HepG2 (cell line): ENCODE results near the gene SCARF1. TPM values are rescaled to one million over a fixed set of nuclear protein-coding genes. Genes with fewer than 3 reads are reported as not detected.
A peak's percentile ranks its signal among the peaks of the same experiment; 100 is the strongest.

Experiments used
- BRD4 ChIP-seq: sonication (generic); formaldehyde crosslinking; IDR thresholded peaks from 2 replicates; pipeline ENCODE4 v1.4.0; 2020; ENCODE audit warnings: missing genetic modification reagents
- GZF1 ChIP-seq: sonication (generic); formaldehyde crosslinking; IDR thresholded peaks from 2 replicates; pipeline ENCODE4 v1.5.1; 2020; ENCODE audit warnings: mild to moderate bottlenecking, missing genetic modification reagents
- JARID2 ChIP-seq: sonication (generic); formaldehyde crosslinking; IDR thresholded peaks from 2 replicates; pipeline ENCODE4 v1.8.1; 2023; ENCODE audit warnings: missing genetic modification reagents, inconsistent platforms; ENCODE audit not compliant: insufficient replicate concordance
- JDP2 ChIP-seq: sonication (generic); formaldehyde crosslinking; IDR thresholded peaks from 2 replicates; pipeline ENCODE4 v1.8.1; 2022; ENCODE audit warnings: missing genetic modification reagents, borderline replicate concordance
- KDM2A ChIP-seq: sonication (generic); formaldehyde crosslinking; IDR thresholded peaks from 2 replicates; pipeline ENCODE4 v1.4.0; 2020; ENCODE audit warnings: low read depth, missing genetic modification reagents, borderline replicate concordance
- MIER3 ChIP-seq: IDR thresholded peaks from 2 replicates; pipeline ENCODE4 v1.6.1; 2016; ENCODE audit warnings: missing compliant biosample characterization, borderline replicate concordance
- MTF2 ChIP-seq: sonication (generic); formaldehyde crosslinking; IDR thresholded peaks from 2 replicates; pipeline ENCODE4 v1.5.0; 2020; ENCODE audit warnings: missing genetic modification reagents, borderline replicate concordance
- POLR2AphosphoS5 ChIP-seq: IDR thresholded peaks from 2 replicates; pipeline ENCODE4 v1.6.1; 2012; ENCODE audit warnings: low read depth, low read length
- SIN3A ChIP-seq: IDR thresholded peaks from 2 replicates; pipeline ENCODE4 v1.6.1; 2011; ENCODE audit warnings: low read depth, mild to moderate bottlenecking, control low read depth, low read length, borderline replicate concordance
- STAT5B ChIP-seq: sonication (generic); formaldehyde crosslinking; IDR thresholded peaks from 2 replicates; pipeline ENCODE4 v1.4.0; 2020; ENCODE audit warnings: missing genetic modification reagents
- YEATS4 ChIP-seq: sonication (generic); formaldehyde crosslinking; IDR thresholded peaks from 2 replicates; pipeline ENCODE4 v1.4.0; 2020; ENCODE audit warnings: missing genetic modification reagents, borderline replicate concordance
- ZNF296 ChIP-seq: sonication (generic); formaldehyde crosslinking; conservative IDR thresholded peaks from 2 replicates; pipeline ENCODE4 v1.5.0; 2020; ENCODE audit warnings: mild to moderate bottlenecking, missing genetic modification reagents
- ZNF672 ChIP-seq: sonication (generic); formaldehyde crosslinking; IDR thresholded peaks from 2 replicates; pipeline ENCODE4 v1.8.1; 2022; ENCODE audit warnings: missing genetic modification reagents
- polyA plus RNA-seq, 8 experiments: library from polyadenylated mRNA; depleted of rRNA in 3 of 8; stranded (reverse) in 7 of 8; unstranded in 1 of 8; fragments of >200 nt; fragmentation: Illumina TruSeq in 4 of 8; extraction: Trizol in 4 of 8; gene quantifications; 2 replicates each; pipeline versions ENCODE4 v1.2.1 to v1.2.3, GENCODE V29; 2011 to 2016; ENCODE audit warnings: low read depth in 4 of 8, missing spikeins in 1 of 8, mixed read lengths in 1 of 8; ENCODE audit not compliant: insufficient read depth in 1 of 8
- total RNA-seq, 5 experiments: library from RNA; depleted of rRNA; stranded (reverse); fragments of >200 nt; fragmentation: Illumina TruSeq; extraction: Trizol; gene quantifications; 2 replicates each; pipeline ENCODE4 v1.2.3, GENCODE V29; 2016; ENCODE audit warnings: low read depth in 1 of 5
- TF ChIP-seq, protein P1 (sequence below): sonication (generic); formaldehyde crosslinking; IDR thresholded peaks from 2 replicates; pipeline ENCODE4 v1.4.0; 2020; ENCODE audit warnings: missing genetic modification reagents
- TF ChIP-seq, protein P2 (sequence below): sonication (generic); formaldehyde crosslinking; IDR thresholded peaks from 2 replicates; pipeline ENCODE4 v1.4.0; 2020; ENCODE audit warnings: low read depth, mild to moderate bottlenecking, missing genetic modification reagents
- TF ChIP-seq, protein P3 (sequence below): sonication (generic); formaldehyde crosslinking; IDR thresholded peaks from 2 replicates; pipeline ENCODE4 v1.8.0; 2022; ENCODE audit warnings: mild to moderate bottlenecking, missing genetic modification reagents; ENCODE audit not compliant: insufficient replicate concordance
- TF ChIP-seq, protein P4 (sequence below), 2 experiments: fragments of 450-650 bp in 1 of 2; sonication (generic) in 1 of 2; formaldehyde crosslinking; IDR thresholded peaks; 2 replicates each; pipeline versions ENCODE4 v1.5.0 to v1.8.0; 2020 to 2022; ENCODE audit warnings: mild to moderate bottlenecking in 1 of 2, missing genetic modification reagents in 1 of 2
- TF ChIP-seq, protein P5 (sequence below): sonication (generic); formaldehyde crosslinking; IDR thresholded peaks from 2 replicates; pipeline ENCODE4 v1.4.0; 2020; ENCODE audit warnings: missing genetic modification reagents
- TF ChIP-seq, protein P6 (sequence below): sonication (generic); formaldehyde crosslinking; IDR thresholded peaks from 2 replicates; pipeline ENCODE4 v1.8.1; 2023; ENCODE audit warnings: mild to moderate bottlenecking, missing genetic modification reagents, borderline replicate concordance

Gene SCARF1
- total and polyA plus RNA-seq, 2 of the 13 experiments (the other 11 are each of a cell fraction or from before 2014, with no cell fraction given): 0.24 to 0.71 TPM

DNA sequence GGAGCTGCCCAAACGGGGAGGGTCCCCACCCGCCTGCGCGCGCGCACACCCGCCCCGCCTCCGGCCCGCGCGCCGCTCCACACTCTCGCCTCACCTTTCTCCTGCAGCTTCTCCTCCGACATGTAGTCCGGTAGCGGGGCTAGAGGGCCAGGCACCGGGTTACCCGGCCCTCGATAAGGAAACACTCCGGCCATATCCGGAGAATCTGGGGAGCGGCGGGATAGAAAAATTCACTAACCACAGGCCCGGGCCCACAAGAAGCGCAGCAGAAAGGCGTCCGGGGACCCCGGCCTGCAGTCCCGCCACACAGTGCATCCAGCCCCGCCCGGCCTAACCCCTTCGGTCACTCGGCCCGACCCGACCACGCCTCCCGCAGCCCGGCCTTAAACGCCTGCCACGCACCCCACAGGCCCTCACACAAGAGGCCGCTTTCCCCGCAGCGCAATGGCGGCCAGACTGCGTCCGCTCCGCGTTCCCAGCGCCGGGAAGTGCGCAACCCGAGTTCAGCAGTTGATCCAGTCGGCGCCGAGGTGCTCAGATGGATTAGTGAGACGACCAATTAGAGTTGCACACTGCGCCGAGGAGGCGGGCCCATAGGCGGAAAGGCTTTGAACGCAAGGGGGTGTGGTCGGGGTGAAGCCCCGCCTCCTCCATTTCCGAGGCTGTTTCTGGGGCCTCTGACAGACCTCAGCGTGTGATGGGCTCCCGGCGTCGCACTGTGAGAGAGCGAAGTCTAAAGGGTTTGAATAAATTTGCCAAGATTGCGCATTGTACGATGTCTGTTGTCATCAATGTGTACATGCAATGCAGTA, 39.1 kb upstream of the SCARF1 start, which contains the start of gene PRPF8 (continued):
- TF ChIP-seq, protein P1, sequence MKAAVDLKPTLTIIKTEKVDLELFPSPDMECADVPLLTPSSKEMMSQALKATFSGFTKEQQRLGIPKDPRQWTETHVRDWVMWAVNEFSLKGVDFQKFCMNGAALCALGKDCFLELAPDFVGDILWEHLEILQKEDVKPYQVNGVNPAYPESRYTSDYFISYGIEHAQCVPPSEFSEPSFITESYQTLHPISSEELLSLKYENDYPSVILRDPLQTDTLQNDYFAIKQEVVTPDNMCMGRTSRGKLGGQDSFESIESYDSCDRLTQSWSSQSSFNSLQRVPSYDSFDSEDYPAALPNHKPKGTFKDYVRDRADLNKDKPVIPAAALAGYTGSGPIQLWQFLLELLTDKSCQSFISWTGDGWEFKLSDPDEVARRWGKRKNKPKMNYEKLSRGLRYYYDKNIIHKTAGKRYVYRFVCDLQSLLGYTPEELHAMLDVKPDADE (CRISPR knock-in tag): no peak
- TF ChIP-seq, protein P2, sequence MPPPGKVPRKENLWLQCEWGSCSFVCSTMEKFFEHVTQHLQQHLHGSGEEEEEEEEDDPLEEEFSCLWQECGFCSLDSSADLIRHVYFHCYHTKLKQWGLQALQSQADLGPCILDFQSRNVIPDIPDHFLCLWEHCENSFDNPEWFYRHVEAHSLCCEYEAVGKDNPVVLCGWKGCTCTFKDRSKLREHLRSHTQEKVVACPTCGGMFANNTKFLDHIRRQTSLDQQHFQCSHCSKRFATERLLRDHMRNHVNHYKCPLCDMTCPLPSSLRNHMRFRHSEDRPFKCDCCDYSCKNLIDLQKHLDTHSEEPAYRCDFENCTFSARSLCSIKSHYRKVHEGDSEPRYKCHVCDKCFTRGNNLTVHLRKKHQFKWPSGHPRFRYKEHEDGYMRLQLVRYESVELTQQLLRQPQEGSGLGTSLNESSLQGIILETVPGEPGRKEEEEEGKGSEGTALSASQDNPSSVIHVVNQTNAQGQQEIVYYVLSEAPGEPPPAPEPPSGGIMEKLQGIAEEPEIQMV (CRISPR knock-in tag): peak; percentile 83; the same call in 1 of the 2 replicates
- TF ChIP-seq JDP2 (CRISPR knock-in tag) (no peak), JARID2 (peak; percentile 11), ZNF672 (CRISPR knock-in tag) (no peak), MTF2 (CRISPR knock-in tag) (peak; percentile 65; the same call in 1 of the 2 replicates), POLR2AphosphoS5 (peak; percentile 94), YEATS4 (CRISPR knock-in tag) (peak; percentile 97), BRD4 (CRISPR knock-in tag) (0 out of 2 replicates have a peak, but pooled peaks have one; percentile 57), MIER3 (CRISPR knock-in tag) (peak; percentile 20; the same call in 1 of the 2 replicates), KDM2A (CRISPR knock-in tag) (peak; percentile 87; the same call in 1 of the 2 replicates), ZNF296 (CRISPR knock-in tag) (no peak), SIN3A (peak; percentile 90; the same call in 1 of the 2 replicates), STAT5B (CRISPR knock-in tag) (no peak), GZF1 (CRISPR knock-in tag) (0 out of 2 replicates have a peak, but pooled peaks have one; percentile 51)
- TF ChIP-seq, protein P3, sequence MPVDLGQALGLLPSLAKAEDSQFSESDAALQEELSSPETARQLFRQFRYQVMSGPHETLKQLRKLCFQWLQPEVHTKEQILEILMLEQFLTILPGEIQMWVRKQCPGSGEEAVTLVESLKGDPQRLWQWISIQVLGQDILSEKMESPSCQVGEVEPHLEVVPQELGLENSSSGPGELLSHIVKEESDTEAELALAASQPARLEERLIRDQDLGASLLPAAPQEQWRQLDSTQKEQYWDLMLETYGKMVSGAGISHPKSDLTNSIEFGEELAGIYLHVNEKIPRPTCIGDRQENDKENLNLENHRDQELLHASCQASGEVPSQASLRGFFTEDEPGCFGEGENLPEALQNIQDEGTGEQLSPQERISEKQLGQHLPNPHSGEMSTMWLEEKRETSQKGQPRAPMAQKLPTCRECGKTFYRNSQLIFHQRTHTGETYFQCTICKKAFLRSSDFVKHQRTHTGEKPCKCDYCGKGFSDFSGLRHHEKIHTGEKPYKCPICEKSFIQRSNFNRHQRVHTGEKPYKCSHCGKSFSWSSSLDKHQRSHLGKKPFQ: no peak
- TF ChIP-seq, protein P4, sequence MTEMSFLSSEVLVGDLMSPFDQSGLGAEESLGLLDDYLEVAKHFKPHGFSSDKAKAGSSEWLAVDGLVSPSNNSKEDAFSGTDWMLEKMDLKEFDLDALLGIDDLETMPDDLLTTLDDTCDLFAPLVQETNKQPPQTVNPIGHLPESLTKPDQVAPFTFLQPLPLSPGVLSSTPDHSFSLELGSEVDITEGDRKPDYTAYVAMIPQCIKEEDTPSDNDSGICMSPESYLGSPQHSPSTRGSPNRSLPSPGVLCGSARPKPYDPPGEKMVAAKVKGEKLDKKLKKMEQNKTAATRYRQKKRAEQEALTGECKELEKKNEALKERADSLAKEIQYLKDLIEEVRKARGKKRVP (CRISPR knock-in tag; IDR thresholded peaks at IDR 0.05): peak in 1 of 2 experiments; percentile 35; a peak in 1 of 4 replicates
- TF ChIP-seq, protein P5, sequence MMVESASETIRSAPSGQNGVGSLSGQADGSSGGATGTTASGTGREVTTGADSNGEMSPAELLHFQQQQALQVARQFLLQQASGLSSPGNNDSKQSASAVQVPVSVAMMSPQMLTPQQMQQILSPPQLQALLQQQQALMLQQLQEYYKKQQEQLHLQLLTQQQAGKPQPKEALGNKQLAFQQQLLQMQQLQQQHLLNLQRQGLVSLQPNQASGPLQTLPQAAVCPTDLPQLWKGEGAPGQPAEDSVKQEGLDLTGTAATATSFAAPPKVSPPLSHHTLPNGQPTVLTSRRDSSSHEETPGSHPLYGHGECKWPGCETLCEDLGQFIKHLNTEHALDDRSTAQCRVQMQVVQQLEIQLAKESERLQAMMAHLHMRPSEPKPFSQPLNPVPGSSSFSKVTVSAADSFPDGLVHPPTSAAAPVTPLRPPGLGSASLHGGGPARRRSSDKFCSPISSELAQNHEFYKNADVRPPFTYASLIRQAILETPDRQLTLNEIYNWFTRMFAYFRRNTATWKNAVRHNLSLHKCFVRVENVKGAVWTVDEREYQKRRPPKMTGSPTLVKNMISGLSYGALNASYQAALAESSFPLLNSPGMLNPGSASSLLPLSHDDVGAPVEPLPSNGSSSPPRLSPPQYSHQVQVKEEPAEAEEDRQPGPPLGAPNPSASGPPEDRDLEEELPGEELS (CRISPR knock-in tag): peak; percentile 24; the same call in 1 of the 2 replicates
- TF ChIP-seq, protein P6, sequence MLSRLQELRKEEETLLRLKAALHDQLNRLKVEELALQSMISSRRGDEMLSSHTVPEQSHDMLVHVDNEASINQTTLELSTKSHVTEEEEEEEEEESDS: 0 out of 2 replicates have a peak, but pooled peaks have one; percentile 61
